OCI-LY3 (cell line): ENCODE measurements around the gene CCDC69.

Source experiments
- EZH2phosphoT487 ChIP-seq: fragments of 200-600 bp; shearing (Covaris generic); IDR thresholded peaks from 2 replicates; pipeline ENCODE4 v1.6.1; 2018; ENCODE audit warnings: antibody characterized with exemption, mixed run types, low read depth
- TF ChIP-seq, protein P1 (sequence below): fragments of 200-600, 300-600 bp; sonication (generic); IDR thresholded peaks from 2 replicates; pipeline ENCODE4 v1.5.1; 2014; ENCODE audit warnings: antibody characterized with exemption, low read length, low read depth

DNA sequence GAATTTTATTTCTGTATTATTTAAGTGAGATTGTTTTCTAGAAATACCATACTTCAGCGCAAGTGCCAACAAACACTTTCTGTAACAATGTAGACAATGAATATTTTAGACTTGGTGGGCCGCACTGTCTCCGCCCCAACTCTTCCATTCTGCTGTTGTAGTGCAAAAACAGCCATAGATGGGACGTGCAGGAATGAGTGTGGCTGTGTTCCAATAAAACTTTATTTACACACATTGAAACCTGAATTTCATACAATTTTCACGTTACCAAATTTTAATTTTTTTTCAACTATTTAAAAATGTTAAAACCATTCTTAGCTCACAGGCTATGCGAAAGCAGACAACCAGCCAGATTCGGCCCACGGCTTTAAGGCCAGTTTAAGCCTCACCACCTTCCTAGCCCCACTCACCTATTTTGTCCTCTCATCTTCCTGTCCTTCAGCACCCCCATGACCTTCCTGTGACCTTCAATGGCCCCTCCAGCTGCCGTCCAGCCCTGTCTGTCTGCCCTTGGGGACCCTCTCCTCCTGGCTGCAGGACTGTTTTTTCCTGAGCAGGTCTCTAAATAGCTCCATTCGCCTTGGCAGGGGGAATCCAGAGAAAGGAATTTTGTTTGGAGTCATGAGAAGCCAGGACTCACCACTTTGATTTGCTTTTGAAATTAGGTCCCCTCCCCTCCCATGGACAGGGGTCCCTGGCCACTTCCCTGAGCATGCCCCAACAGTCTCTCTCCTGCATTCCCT, 55.1 kb downstream of the CCDC69 start:
- TF ChIP-seq, protein P1, sequence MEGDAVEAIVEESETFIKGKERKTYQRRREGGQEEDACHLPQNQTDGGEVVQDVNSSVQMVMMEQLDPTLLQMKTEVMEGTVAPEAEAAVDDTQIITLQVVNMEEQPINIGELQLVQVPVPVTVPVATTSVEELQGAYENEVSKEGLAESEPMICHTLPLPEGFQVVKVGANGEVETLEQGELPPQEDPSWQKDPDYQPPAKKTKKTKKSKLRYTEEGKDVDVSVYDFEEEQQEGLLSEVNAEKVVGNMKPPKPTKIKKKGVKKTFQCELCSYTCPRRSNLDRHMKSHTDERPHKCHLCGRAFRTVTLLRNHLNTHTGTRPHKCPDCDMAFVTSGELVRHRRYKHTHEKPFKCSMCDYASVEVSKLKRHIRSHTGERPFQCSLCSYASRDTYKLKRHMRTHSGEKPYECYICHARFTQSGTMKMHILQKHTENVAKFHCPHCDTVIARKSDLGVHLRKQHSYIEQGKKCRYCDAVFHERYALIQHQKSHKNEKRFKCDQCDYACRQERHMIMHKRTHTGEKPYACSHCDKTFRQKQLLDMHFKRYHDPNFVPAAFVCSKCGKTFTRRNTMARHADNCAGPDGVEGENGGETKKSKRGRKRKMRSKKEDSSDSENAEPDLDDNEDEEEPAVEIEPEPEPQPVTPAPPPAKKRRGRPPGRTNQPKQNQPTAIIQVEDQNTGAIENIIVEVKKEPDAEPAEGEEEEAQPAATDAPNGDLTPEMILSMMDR = no peak
- no peak for TF ChIP-seq EZH2phosphoT487
